GM18499 (cell line): ENCODE data around the gene PURB.
"Not testable (repeated sequence)": the region's sequence is repeated elsewhere in the genome, so short reads cannot be mapped to it uniquely, and the experiment has no call there.

Experiments
- ATAC-seq: cut with Tn5 transposase; IDR thresholded peaks from one replicate; pipeline ENCODE4 v1.9.1; 2021; ENCODE audit warnings: moderate number of reproducible peaks; ENCODE audit not compliant: insufficient read depth, unreplicated experiment

PURB gene

DNA sequence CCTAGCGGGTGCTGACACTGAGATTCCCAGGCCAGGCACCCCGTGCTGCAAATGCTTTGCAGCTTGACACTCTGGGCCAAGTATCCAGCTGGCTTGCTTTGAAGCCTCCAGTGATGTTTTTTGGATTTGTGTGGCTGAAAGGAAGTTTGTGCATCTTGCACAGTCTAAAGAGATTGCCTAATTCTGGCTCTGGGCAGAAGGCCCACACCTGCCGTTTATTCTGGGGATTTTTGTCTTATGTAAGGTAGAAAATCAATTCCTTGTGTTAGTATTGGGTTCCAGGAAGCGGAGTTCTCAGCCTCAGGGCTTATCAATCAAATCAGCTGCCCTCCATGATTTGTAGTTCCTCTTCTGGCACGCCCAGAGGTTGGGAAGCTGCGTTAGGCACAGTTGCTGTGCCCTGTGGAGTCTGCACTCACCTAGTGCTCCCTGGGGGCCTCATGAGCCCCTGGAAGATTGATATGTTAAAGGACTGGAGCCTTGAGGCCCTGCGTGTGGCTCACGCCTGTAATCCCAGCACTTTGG, 8.4 kb upstream of the PURB start:
- no peak for ATAC-seq

DNA sequence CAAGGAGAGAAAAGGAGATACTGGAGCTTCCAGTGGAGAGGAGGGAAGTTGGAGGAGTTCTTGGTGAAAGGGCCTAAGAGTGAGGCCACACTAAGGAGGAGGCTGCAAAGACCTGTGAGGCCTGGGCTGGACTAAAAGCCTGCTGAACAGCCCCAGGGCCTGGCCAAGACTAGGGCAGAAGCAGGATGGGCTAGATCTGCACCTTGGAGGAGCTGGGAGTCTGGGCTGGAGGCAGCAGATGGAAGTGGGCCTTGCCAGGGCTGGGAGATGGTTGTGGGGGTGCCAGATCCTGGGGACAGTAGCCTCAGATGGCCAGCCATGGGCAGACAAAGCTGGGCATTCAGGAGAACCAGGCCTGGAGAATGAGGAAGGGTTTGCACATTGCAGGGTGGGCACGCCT, 6.5 kb upstream of the PURB start:
- no peak for ATAC-seq

DNA sequence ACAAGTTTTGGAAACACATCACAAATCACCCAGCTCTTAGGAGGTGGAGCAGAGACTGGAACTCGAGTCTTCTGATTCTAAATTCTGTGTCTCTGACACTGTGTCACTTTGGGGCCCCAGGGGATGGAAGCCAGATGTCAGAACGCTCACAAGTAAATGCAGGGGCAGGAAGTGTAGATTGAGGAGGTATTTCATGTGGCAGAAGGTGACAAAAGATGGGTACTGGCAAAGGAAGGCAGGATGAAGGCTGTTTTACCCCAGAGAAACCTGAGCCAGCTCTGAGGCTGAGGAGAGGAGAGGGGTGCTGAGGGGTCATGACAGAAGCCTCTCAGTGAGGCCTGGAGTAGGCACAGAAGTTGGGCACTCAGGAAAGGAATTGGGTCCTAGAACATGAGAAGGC, 6.0 kb upstream of the PURB start:
- no peak for ATAC-seq

DNA sequence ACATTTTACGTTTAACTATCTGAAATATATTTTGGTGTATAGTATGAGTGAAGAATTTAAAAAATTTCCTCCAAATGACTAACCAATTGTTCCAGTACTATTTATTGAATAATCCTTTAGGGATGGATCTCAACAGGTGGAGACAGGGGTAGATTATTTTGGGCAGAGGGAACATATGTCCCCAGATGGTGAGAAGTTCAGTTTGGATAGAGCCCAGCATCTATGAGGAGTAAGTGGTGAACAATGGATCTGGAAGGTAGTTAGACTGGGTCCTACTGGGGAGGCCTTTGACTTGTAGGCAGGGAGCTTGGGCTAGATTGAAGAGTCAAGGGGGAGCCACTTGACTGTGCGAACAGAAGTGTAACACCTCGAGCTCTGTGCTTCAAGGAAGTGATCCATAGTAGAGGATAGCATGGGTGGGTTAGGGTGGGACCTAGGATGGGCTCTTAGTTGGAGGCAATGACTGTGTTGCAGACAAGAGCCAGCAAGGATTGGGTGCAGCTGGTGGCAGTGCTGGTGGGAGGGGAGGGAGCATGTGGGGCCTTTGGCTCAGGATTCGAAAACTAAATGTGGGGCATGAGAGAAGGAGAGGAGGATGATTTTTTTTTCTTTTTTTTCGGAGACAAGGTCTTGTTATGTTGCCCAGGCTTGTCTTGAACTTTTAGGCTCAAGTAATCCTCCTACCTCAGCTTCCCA, 3.9 kb upstream of the PURB start:
- ATAC-seq = no peak

DNA sequence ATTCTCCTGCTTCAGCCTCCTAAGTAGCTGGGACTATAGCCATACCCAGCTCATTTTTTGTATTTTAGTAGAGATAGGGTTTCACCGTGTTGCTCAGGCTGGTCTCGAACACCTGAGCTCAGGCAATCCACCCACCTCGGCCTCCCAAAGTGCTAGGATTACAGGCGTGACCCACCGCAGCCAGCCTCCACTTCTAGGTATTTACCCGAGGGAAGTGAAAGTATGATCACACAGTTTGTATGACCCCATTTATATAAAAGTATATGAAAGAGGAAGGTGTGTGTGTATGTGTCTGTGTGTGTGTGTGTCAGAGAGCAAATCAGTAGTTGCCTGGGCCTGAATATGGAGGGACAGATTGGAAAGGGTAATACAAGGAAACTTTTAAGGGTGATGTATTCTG, 2.0 kb upstream of the PURB start:
- no peak for ATAC-seq

DNA sequence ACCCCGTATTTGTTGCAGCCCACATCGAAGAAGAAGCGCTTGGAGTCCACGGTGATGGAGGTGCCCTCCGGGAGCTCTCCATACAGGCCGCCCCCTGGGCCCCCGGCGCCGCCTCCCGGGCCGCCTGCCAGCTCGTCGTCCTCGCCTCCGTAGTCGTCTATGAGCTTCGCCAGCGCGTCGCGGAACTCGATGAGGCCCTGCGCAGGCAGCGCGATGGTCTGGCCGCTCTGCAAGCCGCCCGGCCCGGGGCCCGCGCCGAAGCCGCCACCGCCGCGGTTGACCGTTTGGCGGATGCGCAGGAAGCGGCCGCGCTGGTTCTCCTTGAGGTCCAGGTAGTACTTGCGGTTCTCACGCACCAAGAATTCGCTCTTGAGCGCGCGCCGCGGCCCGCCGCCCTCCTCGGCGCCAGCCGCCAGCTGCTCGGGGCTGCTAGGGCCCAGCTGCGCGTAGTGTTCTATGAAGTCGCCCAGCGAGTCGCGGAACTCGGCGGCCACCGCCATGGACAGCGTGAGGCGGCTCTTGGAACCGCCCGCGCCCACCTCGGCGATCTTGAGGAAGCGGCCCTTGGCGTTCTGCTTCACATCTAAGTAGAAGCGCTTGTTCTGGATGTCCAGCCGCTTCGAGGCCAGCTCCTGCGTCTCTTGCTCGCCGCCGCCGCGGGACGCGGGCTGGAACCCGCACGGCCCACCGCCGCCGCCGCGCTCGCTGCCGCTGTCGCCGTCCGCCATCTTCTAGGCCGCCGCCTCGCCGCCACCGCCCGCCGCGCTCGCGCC, 523 bp downstream of the PURB start:
- no peak for ATAC-seq

DNA sequence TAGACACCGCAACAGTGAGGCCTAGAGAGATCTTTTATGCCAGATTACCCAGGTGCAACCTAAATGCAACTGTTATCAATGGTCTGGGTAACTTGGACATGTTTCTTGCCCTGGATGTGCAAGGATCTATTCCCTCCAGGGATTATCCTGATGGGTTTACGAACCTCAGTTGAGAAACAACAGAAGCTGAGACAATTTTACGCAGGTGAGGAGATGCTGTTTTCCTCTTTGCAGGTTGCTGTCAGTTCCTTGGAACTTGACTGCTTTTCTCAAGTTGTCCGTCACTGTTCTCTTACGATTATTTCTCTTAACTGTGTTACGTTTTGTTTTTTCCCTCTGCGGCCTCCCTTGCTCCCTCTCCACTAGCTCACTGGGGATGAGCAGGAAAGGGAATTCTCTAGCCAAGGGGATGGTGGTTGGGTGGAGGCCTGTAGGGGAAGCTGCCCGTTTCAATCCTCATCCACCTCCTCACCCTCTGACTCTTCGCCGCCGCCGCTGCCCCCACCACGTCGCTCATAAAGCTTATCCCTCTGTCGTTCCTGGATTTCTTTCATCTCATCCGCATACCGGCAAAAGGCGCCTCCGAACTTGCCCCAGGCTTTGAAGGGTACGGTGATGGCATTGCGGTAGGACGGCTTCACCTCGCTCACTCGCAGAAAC, 1.2 kb downstream of the PURB start:
- no peak for ATAC-seq

DNA sequence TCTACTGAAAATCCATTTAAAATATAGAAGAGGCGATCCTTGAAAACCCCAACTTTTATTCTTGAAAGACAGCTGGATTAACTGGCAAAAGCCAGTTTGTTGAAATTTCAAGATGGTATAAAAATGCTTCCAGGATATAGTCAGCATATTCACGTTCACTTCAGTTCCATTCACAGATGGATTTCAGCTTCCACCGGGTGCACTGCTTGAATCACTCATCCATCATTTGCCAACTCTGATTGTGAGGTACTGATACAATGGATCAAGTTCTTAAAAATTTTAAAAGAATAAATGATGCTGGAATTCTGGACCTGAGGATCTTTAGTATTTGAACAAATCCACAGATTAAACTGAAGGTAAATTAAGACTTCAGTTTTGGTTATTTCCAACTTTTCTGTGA, 2.4 kb downstream of the PURB start:
- no peak for ATAC-seq

DNA sequence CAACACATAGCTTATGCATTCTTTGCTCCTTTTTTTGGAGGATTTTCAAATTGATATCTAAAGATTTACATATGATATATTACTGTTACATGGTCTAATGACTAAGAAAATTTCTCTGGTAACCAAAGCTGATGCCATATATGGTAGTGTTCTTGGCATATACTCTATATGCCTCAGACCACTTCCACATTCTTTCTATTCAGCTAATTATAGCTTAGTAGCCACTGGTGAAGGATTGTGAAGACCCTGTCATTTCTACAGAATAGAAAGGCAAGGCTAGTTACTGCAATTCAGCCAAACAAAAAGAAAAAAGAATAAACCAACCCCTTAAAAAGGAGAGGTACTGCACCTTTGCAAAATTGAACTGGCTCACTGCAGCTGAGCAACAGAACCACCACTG, 3.7 kb downstream of the PURB start:
- no peak for ATAC-seq

DNA sequence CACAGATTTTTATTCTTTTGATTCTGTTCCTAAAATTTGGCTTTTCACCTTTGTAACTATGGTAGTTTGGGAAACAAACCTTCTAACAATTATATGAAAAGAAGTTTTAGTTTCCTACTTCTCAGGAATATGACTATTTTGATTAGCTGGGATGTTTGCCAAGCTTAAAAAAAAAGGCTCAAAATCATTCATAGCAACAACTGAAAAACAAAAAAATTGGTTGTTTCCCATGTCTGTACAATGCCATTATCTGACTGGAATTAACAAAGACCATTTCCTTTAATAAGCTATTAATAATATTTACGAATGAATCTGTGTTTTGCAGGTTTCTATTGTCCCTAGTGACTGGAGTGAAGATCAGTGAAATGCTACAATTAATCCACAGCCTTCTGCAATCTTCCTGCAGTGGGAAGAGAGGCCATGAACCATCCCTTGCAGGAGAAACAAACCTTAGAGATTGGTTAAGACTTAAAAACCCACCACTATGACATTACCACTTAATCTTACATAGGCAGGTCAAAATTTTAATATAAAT, 4.2 kb downstream of the PURB start:
- ATAC-seq = no peak

DNA sequence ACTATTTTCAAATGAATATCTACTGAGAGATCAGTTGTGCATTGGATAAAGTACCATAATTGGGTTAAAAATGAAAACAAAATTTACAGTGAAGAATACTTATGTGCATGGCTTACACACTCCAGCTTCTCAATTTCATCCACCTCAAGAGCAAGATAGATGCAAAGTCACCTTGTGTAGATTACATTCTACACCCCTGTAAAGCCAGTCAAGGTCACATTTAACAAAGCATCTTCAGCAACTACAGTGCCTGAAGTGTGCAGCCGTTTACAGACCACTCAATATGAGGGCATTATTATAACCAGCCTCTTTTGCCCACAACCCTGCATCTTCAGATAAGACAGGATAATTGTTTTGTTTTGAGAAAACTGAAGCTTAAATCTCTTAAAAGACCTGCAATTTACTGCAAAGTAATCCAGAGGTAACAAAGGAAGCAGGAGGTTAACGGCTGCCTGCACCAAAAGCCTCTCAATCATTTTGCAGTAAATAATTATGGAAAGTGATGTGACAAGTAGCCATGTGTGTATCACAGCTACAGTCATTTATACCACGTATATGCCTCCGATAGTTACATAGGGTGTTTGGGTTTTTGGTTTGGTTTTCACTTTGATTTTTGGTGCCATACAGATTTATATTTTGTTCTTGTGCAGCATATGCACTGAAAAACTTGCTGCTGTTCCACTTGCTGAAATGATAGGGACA, 4.9 kb downstream of the PURB start:
- ATAC-seq = no peak

DNA sequence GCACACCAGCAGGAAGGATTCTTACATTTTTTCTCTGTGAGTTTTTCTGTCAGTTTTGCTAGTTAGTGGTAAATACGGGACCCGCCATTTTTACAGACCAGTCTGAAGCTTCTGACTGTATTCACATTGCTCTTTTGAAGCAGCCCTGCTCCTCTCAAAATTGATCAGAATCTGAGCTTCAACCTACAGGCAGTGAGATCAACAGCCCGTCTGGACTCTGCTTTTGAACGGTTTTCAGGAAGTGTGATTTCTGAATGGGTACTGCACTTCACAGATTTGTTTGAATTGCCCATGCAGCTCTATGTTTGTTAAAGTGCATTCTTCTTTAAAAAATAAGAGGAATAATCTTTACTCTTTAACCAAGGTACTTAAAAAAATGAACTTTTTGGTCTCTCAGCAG, 8.9 kb downstream of the PURB start:
- ATAC-seq = no peak

DNA sequence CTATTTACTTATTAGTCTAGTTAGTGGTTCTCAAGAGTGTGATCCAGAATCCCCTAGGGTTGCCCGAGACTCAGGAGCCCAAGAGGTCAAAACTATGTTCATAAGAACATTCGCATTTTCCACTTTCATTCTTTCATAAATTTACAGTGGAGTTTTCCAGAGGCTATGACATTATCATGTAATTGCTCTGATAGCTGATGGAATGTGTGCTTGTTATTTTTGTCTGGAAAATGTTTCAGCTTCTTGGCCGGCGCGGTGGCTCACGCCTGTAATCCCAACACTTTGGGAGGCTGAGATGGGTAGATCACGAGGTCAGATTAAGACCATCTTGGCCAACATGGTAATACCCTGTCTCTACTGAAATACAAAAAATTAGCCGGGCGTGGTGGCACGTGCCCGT, 10.1 kb downstream of the PURB start:
- ATAC-seq = no peak

DNA sequence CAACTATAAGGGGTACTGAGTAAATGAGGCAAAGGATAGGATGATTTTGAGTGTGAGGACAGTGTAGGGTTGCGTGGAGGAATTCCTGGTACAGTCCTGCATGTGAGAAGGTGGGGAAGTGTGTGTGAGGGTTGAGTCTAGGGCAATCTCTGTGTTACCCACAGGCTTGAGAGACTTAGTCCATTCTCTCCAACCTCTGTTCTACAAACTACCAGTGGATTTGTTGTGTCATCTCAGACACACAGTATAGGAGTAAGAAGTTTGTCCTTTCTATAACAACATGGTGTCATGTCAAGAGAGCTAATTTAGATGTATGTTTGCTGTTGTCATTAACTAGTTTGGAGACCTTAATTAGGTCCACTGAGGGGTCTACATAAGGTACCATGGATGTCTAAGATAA, 12.5 kb downstream of the PURB start:
- ATAC-seq = no peak

DNA sequence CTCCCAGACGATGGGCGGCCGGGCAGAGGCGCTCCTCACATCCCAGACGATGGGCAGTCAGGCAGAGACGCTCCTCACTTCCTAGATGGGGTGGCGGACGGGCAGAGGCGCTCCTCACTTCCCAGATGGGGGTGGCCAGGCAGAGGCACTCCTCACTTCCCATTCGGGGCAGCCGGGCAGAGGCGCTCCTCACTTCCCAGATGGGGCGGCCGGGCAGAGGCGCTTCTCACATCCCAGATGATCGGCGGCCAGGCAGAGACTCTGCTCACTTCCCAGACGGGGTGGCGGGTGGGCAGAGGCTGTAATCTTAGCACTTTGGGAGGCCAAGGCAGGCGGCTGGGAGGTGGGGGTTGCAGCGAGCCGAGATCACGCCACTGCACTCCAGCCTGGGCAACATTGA, 13.4 kb downstream of the PURB start:
- ATAC-seq = not testable (repeated sequence)

DNA sequence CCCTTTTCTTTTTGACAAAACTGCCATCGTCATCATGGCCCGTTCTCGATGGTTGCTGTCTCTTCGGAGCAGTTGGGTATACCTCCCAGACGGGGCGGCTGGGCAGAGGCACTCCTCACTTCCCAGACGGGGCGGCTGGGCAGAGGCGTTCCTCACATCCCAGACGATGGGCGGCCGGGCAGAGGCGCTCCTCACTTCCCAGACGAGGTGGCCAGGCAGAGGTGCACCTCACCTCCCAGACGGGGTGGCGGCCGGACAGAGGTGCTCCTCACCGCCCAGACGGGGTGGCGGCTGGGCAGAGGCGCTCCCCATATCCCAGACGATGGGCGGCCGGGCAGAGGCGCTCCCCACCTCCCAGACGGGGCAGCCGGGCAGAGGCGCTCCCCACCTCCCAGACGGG, 14.6 kb downstream of the PURB start:
- not testable (repeated sequence) for ATAC-seq

DNA sequence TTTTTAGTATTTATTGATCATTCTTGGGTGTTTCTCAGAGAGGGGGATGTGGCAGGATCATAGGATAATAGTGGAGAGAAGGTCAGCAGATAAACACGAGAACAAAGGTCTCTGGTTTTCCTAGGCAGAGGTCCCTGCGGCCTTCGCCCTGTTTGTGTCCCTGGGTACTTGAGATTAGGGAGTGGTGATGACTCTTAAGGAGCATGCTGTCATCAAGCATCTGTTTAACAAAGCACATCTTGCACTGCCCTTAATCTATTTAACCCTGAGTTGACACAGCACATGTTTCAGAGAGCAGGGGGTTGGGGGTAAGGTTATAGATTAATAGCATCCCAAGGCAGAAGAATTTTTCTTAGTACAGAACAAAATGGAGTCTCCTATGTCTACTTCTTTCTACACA, 15.0 kb downstream of the PURB start:
- ATAC-seq = not testable (repeated sequence)

DNA sequence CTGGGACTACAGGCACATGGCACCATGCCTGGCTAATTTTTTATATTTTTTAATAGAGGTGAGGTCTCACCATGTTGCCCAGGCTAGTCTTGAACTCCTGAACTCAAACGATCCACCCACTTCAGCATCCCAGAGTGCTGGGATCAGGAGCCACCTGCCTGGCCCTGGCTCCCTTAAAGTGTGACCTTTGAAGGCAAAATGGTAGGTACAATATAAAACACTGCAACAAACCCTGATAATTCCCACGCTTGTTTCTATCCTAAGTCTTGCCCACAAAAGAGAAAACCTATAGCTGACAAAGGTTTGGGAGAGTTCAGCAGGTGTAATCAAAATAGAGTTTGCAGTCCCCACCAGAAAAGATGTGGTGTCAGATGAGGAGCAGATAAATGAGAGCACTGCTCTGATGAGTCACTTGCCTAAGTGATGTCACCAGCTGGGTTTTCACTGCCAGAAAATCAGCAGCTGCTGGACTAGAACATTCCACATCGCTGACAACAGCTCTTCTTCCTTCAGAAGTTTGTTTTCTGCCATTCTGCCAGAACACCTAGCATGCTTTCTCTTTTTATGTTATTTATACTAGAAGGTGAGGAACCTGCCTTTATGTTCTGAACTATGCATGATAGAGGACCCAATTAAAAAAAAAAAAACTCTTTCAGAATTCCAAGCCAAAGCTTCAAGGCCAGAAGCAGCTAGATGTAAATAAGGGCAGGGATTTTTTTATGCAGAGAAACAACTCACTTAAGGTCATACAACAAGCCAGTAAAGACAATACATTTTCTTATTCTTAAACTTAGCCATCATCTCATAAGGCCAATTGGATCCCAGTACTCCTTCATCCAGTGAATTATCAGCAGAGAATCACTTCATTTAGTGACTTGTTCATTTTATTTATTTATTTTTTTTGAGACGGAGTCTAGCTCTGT, 18.0 kb downstream of the PURB start:
- ATAC-seq = no peak

DNA sequence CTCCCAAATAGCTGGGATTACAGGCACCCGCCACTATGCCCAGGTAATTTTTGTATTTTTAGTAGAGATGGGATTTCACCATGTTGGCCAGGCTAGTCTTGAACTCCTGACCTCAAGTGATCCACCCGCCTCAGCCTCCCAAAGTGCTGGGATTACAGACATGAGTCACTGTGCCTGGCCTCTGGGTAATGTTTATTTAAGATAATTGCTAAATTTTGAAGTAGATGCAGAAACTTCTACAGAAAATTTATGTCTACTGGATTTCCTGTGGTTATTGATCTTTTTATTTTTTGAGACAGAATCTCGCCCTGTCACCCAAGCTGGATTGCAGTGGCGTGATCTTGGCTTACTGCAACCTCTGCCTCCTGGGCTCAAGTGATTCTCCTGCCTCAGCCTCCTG, 23.4 kb downstream of the PURB start:
- ATAC-seq = not testable (repeated sequence)
